Fibroblast of the aortic adventitia (primary cell): ENCODE data around the gene HBG1. TPM values are rescaled to one million over a fixed set of nuclear protein-coding genes. Genes with fewer than 3 reads are reported as not detected.

Source experiments
- DNase-seq: peaks from one replicate; pipeline ENCODE4 v3.0.0-alpha.2; 2010; ENCODE audit warnings: low read depth
- H3K4me3 ChIP-seq: 2 replicates; pipeline ENCODE4 v1.5.1; 2011; ENCODE audit warnings: low read depth, mild to moderate bottlenecking, control low read depth, low read length, moderate library complexity
- CTCF ChIP-seq: IDR thresholded peaks from 2 replicates; pipeline ENCODE4 v1.5.1; 2011; ENCODE audit warnings: mild to moderate bottlenecking, low read length, control low read depth, inconsistent platforms; ENCODE audit not compliant: insufficient read depth
- total RNA-seq: library from RNA; depleted of rRNA; stranded (reverse); fragments of >200 nt; gene quantifications from 2 replicates; pipeline ENCODE4 v1.2.3, GENCODE V29; 2012; ENCODE audit warnings: low replicate concordance

Gene HBG1
- total RNA-seq, 1 donor, result not detected

DNA sequence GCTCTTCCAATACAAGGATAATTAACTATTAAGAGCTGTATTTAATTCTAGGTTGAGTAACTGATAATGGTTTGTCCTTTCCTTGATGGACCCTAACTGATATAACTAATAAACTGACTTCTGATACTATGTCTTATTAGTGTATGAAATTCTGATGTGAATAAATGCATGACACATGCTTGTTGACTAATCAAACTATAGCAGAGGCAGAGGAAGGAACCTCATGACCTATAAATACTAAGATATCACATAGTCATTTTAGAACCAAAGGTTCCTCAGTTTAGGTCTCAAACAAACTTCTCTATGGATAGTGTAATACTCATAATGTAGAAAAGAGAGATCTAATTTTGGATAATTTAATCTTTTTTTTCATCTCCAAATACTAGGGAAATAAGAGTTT lies 10.6 kb downstream of the HBG1 start:
- H3K4me3 ChIP-seq, result no peak overlapping the region
- DNase-seq, result no peak
- TF ChIP-seq CTCF, result no peak

DNA sequence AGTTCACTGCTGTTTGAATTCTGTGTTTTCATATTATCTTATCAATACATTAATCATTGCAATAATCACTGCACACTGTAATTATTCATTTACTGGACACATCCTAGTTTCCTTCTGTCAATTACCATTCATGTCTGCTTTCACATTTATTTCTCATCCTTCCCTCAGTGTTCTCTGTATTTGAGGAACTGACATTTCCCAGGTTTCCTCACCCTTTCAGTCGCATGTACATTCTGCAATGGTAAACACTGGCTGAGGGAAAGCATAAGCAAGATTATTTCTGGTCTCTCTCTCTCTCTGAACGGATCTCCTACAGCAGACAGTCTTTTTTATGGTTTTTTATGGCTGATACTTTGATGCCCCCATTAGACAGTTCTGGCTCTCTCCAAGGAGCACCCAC lies 11.2 kb downstream of the HBG1 start:
- DNase-seq, result no peak
- no peak for TF ChIP-seq CTCF
- H3K4me3 ChIP-seq, result no peak overlapping the region

GRCh38 chr11:5237420-5237819 lies 12.2 kb downstream of the HBG1 start:
- TF ChIP-seq CTCF, result no peak
- no peak for DNase-seq
- no peak overlapping the region for H3K4me3 ChIP-seq

DNA sequence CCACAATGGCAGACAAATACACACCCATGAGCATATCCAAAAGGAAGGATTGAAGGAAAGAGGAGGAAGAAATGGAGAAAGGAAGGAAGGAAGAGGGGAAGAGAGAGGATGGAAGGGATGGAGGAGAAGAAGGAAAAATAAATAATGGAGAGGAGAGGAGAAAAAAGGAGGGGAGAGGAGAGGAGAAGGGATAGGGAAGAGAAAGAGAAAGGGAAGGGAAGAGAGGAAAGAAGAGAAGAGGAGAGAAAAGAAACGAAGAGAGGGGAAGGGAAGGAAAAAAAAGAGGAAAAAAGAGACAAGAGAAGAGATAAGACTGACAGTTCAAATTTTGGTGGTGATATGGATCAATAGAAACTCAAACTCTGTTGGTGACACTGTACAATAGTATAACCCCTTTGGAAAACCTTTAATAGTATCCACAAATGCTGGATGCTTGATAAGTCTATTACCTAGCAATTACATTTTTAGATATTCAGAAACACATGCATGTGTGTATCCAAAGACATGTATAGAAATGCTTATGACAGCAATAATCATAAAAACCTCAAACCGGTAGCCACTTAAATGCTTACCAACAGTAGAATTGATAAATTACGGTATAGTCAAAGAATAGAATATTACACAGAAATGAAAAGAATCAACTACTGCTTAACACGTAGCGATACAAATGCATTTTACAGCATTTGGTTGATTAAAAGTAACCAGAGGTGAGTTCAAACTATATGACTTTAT lies 14.1 kb downstream of the HBG1 start:
- no peak for DNase-seq
- TF ChIP-seq CTCF, result no peak

DNA sequence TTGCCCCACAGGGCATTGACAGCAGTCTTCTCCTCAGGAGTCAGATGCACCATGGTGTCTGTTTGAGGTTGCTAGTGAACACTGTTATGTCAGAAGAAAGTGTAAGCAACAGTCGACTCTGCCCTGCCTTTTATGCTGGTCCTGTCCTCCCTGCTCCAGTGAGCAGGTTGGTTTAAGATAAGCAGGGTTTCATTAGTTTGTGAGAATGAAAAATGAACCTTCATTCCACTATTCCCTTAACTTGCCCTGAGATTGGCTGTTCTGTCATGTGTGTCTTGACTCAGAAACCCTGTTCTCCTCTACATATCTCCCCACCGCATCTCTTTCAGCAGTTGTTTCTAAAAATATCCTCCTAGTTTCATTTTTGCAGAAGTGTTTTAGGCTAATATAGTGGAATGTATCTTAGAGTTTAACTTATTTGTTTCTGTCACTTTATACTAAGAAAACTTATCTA lies 15.2 kb downstream of the HBG1 start, which contains the start of gene HBD:
HBD (minus strand) TSS at position 103 of the 454 bp plus-strand sequence; CDS start at position 53, 50 bp downstream.
- TF ChIP-seq CTCF, result no peak
- no peak within 1 kb of the TSS for H3K4me3 ChIP-seq
- peak; percentile 71 for DNase-seq

More for the DNA sequence above, 14.1 kb downstream of the HBG1 start:
- no peak overlapping the region for H3K4me3 ChIP-seq

DNA sequence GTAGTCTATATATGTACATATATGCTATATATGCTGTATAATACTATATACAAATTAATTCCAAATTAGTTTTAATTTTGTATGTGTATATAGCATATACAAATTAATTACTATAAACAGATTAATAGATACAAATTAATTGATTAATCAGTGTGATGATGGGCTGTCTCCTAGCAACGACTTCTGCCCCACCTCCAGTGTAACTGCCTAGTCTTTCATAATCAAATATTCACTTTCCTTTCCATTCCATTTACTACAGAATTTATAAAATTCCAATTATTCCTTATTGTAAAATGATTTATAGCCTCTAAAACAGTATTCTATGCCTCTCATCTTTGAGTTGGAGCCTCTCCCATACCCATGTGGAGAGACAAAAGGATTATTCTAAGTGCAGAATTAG lies 16.4 kb downstream of the HBG1 start:
- TF ChIP-seq CTCF, result no peak
- DNase-seq, result no peak
- no peak overlapping the region for H3K4me3 ChIP-seq

DNA sequence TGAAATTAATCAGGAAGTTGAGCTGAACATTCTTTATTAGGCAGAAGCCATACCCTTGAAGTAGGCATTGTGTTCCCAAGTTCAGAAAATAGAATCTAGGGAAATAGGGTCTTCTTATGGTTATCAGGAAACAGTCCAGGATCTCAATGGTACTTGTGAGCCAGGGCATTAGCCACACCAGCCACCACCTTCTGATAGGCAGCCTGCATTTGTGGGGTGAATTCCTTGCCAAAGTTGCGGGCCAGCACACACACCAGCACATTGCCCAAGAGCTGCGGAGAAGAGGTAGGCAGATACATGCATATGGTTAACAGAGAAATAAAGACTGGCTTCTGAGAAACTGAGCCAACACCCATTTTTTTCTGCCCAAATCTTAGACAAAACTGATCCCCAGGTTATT lies 16.8 kb downstream of the HBG1 start:
- no peak for TF ChIP-seq CTCF
- H3K4me3 ChIP-seq, result no peak overlapping the region
- no peak for DNase-seq
